HT1080 (cell line): Measurements from ENCODE around the gene TOPORS. TPM values are rescaled to one million over a fixed set of nuclear protein-coding genes. Genes with fewer than 3 reads are reported as not detected.

Source experiments
- DNase-seq: peaks from one replicate; pipeline ENCODE4 v3.0.0-alpha.2; 2015; ENCODE audit warnings: low read depth
- total RNA-seq: library from RNA; depleted of rRNA; stranded (reverse); fragments of >200 nt; shearing (Covaris generic); gene quantifications from 2 replicates; pipeline ENCODE4 v1.2.3, GENCODE V29; 2014; rRNA removed

Gene TOPORS
- total RNA-seq, 1 experiment from 2014 or later = 27.0 TPM

GRCh38 chr9:32508728-32509127 is 43.7 kb downstream of the TOPORS start:
- DNase-seq = no peak

- DNase-seq = no peak
Observed at GRCh38 chr9:32503008-32503407, 49.4 kb downstream of the TOPORS start.

- DNase-seq = peak; percentile 98
Observed at GRCh38 chr9:32502464-32502863, 49.9 kb downstream of the TOPORS start.

GRCh38 chr9:32501868-32502267 is 50.5 kb downstream of the TOPORS start:
- no peak for DNase-seq

- peak; percentile 73 for DNase-seq
Observed at GRCh38 chr9:32500768-32501167, 51.6 kb downstream of the TOPORS start.

GRCh38 chr9:32497921-32498320 is 54.5 kb downstream of the TOPORS start:
- no peak for DNase-seq

GRCh38 chr9:32490601-32491000 is 61.8 kb downstream of the TOPORS start:
- DNase-seq = no peak

Other genes with a start within 250 kb of the TOPORS start
- gene ACO1, start 167.9 kb downstream of the TOPORS start, total RNA-seq = 45.2 and 57.6 TPM in 2 replicates
- 7.3 TPM in 2 replicates for gene RIGI, start 26.4 kb downstream of the TOPORS start, total RNA-seq
- gene SMIM27, start 259 bp downstream of the TOPORS start, total RNA-seq = 9.2 and 12.1 TPM in 2 replicates
- 101 and 142 TPM in 2 replicates for gene NDUFB6, start 20.6 kb upstream of the TOPORS start, total RNA-seq
- gene TAF1L, start 83.1 kb upstream of the TOPORS start, total RNA-seq = not detected in 2 replicates
- not detected in 2 replicates for gene TMEM215, start 231.0 kb upstream of the TOPORS start, total RNA-seq